ENCODE results near the gene PPP1R13B.
"Not testable (repeated sequence)": the region's sequence is repeated elsewhere in the genome, so short reads cannot be mapped to it uniquely, and the experiment has no call there.

Gene PPP1R13B

GRCh38 chr14:103847451-103848174, at the start of gene PPP1R13B:
TSS of gene PPP1R13B (minus strand) at chr14:103847575. CDS start at chr14:103847307, 268 bp downstream.
- peak; percentile 90 to 98 (median 95) for DNase-seq

- no peak for DNase-seq
Observed at GRCh38 chr14:103896578-103896977, 49.2 kb upstream of the PPP1R13B start.

GRCh38 chr14:103894723-103895059, 47.3 kb upstream of the PPP1R13B start:
- DNase-seq, result no peak

GRCh38 chr14:103894034-103894722, 46.8 kb upstream of the PPP1R13B start:
- peak in 1 of 3 donors; percentile 21 for DNase-seq

GRCh38 chr14:103892247-103892646, 44.9 kb upstream of the PPP1R13B start:
- DNase-seq, result no peak

GRCh38 chr14:103891667-103892215, 44.4 kb upstream of the PPP1R13B start:
- no peak for DNase-seq

GRCh38 chr14:103890821-103891666, 43.7 kb upstream of the PPP1R13B start:
- DNase-seq, result peak; percentile 67 to 77 (median 72)

- DNase-seq, result no peak
Observed at GRCh38 chr14:103890052-103890371, 42.6 kb upstream of the PPP1R13B start.

- DNase-seq, result peak; percentile 60 to 85 (median 62)
Observed at GRCh38 chr14:103889313-103890051, 42.1 kb upstream of the PPP1R13B start.

- DNase-seq, result not testable (repeated sequence)
Observed at GRCh38 chr14:103889002-103889312, 41.6 kb upstream of the PPP1R13B start.

GRCh38 chr14:103887557-103888115, 40.3 kb upstream of the PPP1R13B start:
- no peak for DNase-seq

- DNase-seq, result no peak
Observed at GRCh38 chr14:103887170-103887501, 39.8 kb upstream of the PPP1R13B start.

- peak; percentile 42 to 63 (median 57) for DNase-seq
Observed at GRCh38 chr14:103886304-103887169, 39.2 kb upstream of the PPP1R13B start.

GRCh38 chr14:103885509-103885932, 38.1 kb upstream of the PPP1R13B start:
- no peak for DNase-seq

GRCh38 chr14:103884854-103885253, 37.5 kb upstream of the PPP1R13B start:
- DNase-seq, result no peak

GRCh38 chr14:103883263-103883523, 35.8 kb upstream of the PPP1R13B start:
- DNase-seq, result no peak

- DNase-seq, result no peak
Observed at GRCh38 chr14:103882503-103883262, 35.3 kb upstream of the PPP1R13B start.

- no peak for DNase-seq
Observed at GRCh38 chr14:103881268-103882201, 34.2 kb upstream of the PPP1R13B start.

- peak; percentile 33 to 54 (median 51) for DNase-seq
Observed at GRCh38 chr14:103880348-103881267, 33.2 kb upstream of the PPP1R13B start.
